Ishikawa (cell line): ENCODE measurements around the gene HINT3.

ENCODE experiments used
- CEBPB ChIP-seq: IDR thresholded peaks from 2 replicates; pipeline ENCODE4 v1.6.1; 2012
- CREB1 ChIP-seq: IDR thresholded peaks from 2 replicates; pipeline ENCODE4 v1.6.1; 2012; ENCODE audit warnings: low read depth
- EGR1 ChIP-seq: IDR thresholded peaks from 2 replicates; pipeline ENCODE4 v1.6.1; 2012
- EP300 ChIP-seq: IDR thresholded peaks from 2 replicates; pipeline ENCODE4 v1.6.1; 2012; ENCODE audit warnings: borderline replicate concordance
- FOXM1 ChIP-seq: IDR thresholded peaks from 2 replicates; pipeline ENCODE4 v1.6.1; 2012; ENCODE audit warnings: low read depth, borderline replicate concordance
- NFIC ChIP-seq: IDR thresholded peaks from 2 replicates; pipeline ENCODE4 v1.6.1; 2012
- RAD21 ChIP-seq: IDR thresholded peaks from 2 replicates; pipeline ENCODE4 v1.6.1; 2012; ENCODE audit warnings: low read depth
- REST ChIP-seq: IDR thresholded peaks from 2 replicates; pipeline ENCODE4 v1.6.1; 2012; ENCODE audit warnings: low read depth, mild to moderate bottlenecking
- TAF1 ChIP-seq: IDR thresholded peaks from 2 replicates; pipeline ENCODE4 v1.6.1; 2012; ENCODE audit warnings: low read depth, mild to moderate bottlenecking
- TCF12 ChIP-seq: IDR thresholded peaks from 2 replicates; pipeline ENCODE4 v1.6.1; 2012; ENCODE audit warnings: low read depth
- TEAD4 ChIP-seq: IDR thresholded peaks from 2 replicates; pipeline ENCODE4 v1.6.1; 2012
- YY1 ChIP-seq: IDR thresholded peaks from 2 replicates; pipeline ENCODE4 v1.6.1; 2012; ENCODE audit warnings: low read depth
- ZBTB7A ChIP-seq: IDR thresholded peaks from 2 replicates; pipeline ENCODE4 v1.6.1; 2012; ENCODE audit warnings: low read depth
- TF ChIP-seq, protein P1 (sequence below): IDR thresholded peaks from 2 replicates; pipeline ENCODE4 v1.6.1; 2012
- TF ChIP-seq, protein P2 (sequence below): IDR thresholded peaks from 2 replicates; pipeline ENCODE4 v1.6.1; 2012

HINT3 gene

GRCh38 chr6:125986301-125987025 is 29.9 kb downstream of the HINT3 start, which contains the start of gene TRMT11:
TRMT11 (plus strand) TSS chr6:125986540; CDS start chr6:125986551, 11 bp downstream.
- TF ChIP-seq TCF12 (peak; percentile 59; the same call in 1 of the 2 replicates), NFIC (no peak), CEBPB (no peak), YY1 (peak; percentile 94), EGR1 (no peak), FOXM1 (no peak; the same call in 1 of the 2 replicates), EP300 (no peak), ZBTB7A (peak; percentile 69), CREB1 (no peak; the same call in 1 of the 2 replicates), REST (0 out of 2 replicates have a peak, but pooled peaks have one; percentile 13), TAF1 (peak; percentile 97), RAD21 (no peak), TEAD4 (0 out of 2 replicates have a peak, but pooled peaks have one; percentile 2)
- TF ChIP-seq, protein P1, sequence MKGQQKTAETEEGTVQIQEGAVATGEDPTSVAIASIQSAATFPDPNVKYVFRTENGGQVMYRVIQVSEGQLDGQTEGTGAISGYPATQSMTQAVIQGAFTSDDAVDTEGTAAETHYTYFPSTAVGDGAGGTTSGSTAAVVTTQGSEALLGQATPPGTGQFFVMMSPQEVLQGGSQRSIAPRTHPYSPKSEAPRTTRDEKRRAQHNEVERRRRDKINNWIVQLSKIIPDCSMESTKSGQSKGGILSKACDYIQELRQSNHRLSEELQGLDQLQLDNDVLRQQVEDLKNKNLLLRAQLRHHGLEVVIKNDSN, result no peak
- TF ChIP-seq, protein P2, sequence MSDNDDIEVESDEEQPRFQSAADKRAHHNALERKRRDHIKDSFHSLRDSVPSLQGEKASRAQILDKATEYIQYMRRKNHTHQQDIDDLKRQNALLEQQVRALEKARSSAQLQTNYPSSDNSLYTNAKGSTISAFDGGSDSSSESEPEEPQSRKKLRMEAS, result peak; percentile 80

- TF ChIP-seq RAD21, result no peak
- no peak for TF ChIP-seq TCF12
- no peak for TF ChIP-seq EP300
- no peak for TF ChIP-seq TAF1
Observed at GRCh38 chr6:125987026-125987617, 30.6 kb downstream of the HINT3 start.

- TF ChIP-seq RAD21 (no peak), EP300 (no peak), TCF12 (no peak), YY1 (no peak), EGR1 (no peak), REST (no peak), CREB1 (no peak), TAF1 (no peak), NFIC (no peak), FOXM1 (no peak)
Observed at GRCh38 chr6:125988280-125988679, 31.7 kb downstream of the HINT3 start.

DNA sequence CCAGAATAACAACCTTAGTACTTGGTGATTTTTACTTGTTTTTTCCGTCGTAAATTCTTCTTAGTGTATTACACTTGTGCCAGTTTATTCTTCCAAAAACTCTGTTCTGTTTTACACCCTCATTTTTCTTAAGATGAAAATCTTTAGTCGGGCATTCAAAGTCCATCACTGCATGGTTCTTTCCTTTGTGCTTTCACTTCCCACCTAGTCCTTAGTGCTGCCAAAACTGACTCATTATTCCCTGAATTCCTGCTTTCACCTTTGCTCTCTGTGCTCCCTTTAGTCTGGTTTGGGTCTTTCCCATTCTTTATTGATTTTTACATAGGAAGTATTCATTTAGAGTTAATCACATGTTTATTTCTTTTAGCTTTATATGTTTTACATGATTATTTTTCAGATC is 33.1 kb downstream of the HINT3 start:
- TF ChIP-seq REST (no peak), YY1 (no peak), FOXM1 (no peak), NFIC (no peak), ZBTB7A (no peak), EP300 (no peak), TAF1 (no peak), RAD21 (no peak)
- TF ChIP-seq, protein P2, result no peak
